Fibroblast of lung (primary cell): ENCODE results near the gene FCHO1. TPM values are rescaled to one million over a fixed set of nuclear protein-coding genes. Genes with fewer than 3 reads are reported as not detected.
A peak's percentile ranks its signal among the peaks of the same experiment; 100 is the strongest.

Experiments used
- DNase-seq, 2 donors: peaks; one replicate each; pipeline versions ENCODE4 v3.0.0 to v3.0.0-alpha.2; 2010; ENCODE audit warnings: low read depth in 2 of 2
- H2AFZ ChIP-seq: 2 replicates; pipeline ENCODE4 v1.5.1; 2012; ENCODE audit warnings: low read length, control low read depth, inconsistent platforms
- H3K27ac ChIP-seq: 2 replicates; pipeline ENCODE4 v1.5.1; 2011; ENCODE audit warnings: low read length, control low read depth; ENCODE audit not compliant: insufficient read depth
- H3K27me3 ChIP-seq: 2 replicates; pipeline ENCODE4 v1.5.1; 2011; ENCODE audit warnings: mild to moderate bottlenecking, low read length; ENCODE audit not compliant: control insufficient read depth, insufficient read depth
- H3K36me3 ChIP-seq: 2 replicates; pipeline ENCODE4 v1.5.1; 2011; ENCODE audit warnings: low read length; ENCODE audit not compliant: control insufficient read depth, insufficient read depth
- H3K4me1 ChIP-seq: 2 replicates; pipeline ENCODE4 v1.5.1; 2011; ENCODE audit warnings: low read length; ENCODE audit not compliant: control insufficient read depth, insufficient read depth; ENCODE audit errors: extremely low read depth
- H3K4me2 ChIP-seq: 2 replicates; pipeline ENCODE4 v1.5.1; 2011; ENCODE audit warnings: low read length, control low read depth; ENCODE audit not compliant: insufficient read depth; ENCODE audit errors: extremely low read depth
- H3K4me3 ChIP-seq, 4 experiments: fragments of 200-600 bp in 1 of 4; sonication (generic) in 1 of 4; replicated peaks in 1 of 4; 2 replicates each; pipeline ENCODE4 v1.5.1; 2011 to 2016; ENCODE audit warnings: low read length in 4 of 4, low read depth in 3 of 4, mild to moderate bottlenecking in 3 of 4, control low read depth in 2 of 4, inconsistent platforms in 1 of 4, mixed read lengths in 1 of 4; ENCODE audit not compliant: insufficient read depth in 1 of 4; ENCODE audit errors: control extremely low read depth in 1 of 4
- H3K79me2 ChIP-seq: 2 replicates; pipeline ENCODE4 v1.5.1; 2012; ENCODE audit warnings: mild to moderate bottlenecking, low read length, inconsistent platforms; ENCODE audit not compliant: control insufficient read depth, insufficient read depth
- H3K9ac ChIP-seq: 2 replicates; pipeline ENCODE4 v1.5.1; 2011; ENCODE audit warnings: mild to moderate bottlenecking, low read length, control low read depth; ENCODE audit not compliant: insufficient read depth
- H3K9me3 ChIP-seq: 2 replicates; pipeline ENCODE4 v1.5.1; 2012; ENCODE audit warnings: low read depth, low read length; ENCODE audit not compliant: control insufficient read depth, insufficient read depth
- H4K20me1 ChIP-seq: 2 replicates; pipeline ENCODE4 v1.5.1; 2011; ENCODE audit warnings: low read length; ENCODE audit not compliant: control insufficient read depth, insufficient read depth; ENCODE audit errors: extremely low read depth
- CTCF ChIP-seq, 2 donors: IDR thresholded peaks in 1 of 2; conservative IDR thresholded peaks in 1 of 2; 1 replicate in 1 of 2; 2 replicates in 1 of 2; pipeline ENCODE4 v1.5.1; 2011 to 2012; ENCODE audit warnings: low read length in 2 of 2, control low read depth in 1 of 2, inconsistent platforms in 1 of 2, low read depth in 1 of 2, mild to moderate bottlenecking in 1 of 2
- EZH2 ChIP-seq: IDR thresholded peaks from 2 replicates; pipeline ENCODE4 v1.5.1; 2012; ENCODE audit warnings: low read length, control low read depth, mild to moderate bottlenecking; ENCODE audit errors: missing control alignments
- polyA plus RNA-seq, 2 donors: library from polyadenylated mRNA; depleted of rRNA in 1 of 2; stranded (reverse) in 1 of 2; unstranded in 1 of 2; fragments of >200 nt; gene quantifications; 2 replicates each; pipeline ENCODE4 v1.2.1, GENCODE V29; 2011 to 2012; ENCODE audit warnings: missing spikeins in 1 of 2
- total RNA-seq: library from RNA; depleted of rRNA; stranded (reverse); fragments of >200 nt; gene quantifications from 2 replicates; pipeline ENCODE4 v1.2.1, GENCODE V29; 2014

Gene FCHO1
- total and polyA plus RNA-seq, 2 donors (not counting 1 experiment from before 2014, with no cell fraction given), result 0.07 to 0.33 TPM

GRCh38 chr19:17794412-17794730 lies 43.1 kb downstream of the FCHO1 start:
- no peak overlapping the region for H3K4me3 ChIP-seq

DNA sequence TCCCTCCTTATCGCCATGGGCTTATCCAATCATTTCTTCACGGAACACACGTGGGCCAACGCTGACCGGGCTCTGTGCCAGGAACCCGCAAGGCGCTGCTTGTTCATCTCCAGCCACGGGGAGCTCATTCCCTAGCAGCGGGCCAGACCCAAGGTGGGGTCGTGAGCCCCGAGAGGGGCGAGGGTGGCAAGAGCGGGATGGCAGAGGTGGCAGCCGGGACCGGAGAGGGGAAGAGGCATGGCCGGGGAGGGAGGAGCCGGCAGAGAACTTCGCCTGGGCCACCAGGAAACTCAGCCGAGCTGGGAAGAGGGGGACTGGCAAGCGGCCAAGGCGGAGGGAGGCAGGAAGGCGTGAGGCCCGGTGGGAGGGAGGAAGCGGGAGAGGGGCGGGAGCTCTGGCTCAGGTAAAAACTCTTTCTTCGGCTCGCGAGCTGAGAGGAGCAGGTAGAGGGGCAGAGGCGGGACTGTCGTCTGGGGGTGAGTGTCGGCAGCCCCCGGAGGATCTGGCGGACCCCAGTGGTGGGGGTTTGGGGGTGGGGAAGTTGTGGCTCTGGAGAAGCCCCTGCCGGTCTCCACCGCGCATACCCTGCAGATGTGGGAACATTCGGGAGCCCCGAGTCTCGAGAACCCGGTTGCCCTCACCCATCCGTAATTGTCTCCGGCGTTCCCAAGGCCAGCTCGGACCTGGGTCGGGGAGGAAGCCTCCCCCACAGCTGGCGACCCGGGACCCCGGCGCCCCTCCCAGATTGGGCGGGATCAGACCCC lies 43.6 kb downstream of the FCHO1 start, which contains the start of gene B3GNT3:
B3GNT3 (plus strand) TSS at position 408 of the 764 bp plus-strand sequence. CDS start 12,670 bp downstream, outside the sequence.
- H3K9ac ChIP-seq, result no peak within 1 kb of the TSS
- peaks cover 20% of the 10 kb centered on the region for H3K27me3 ChIP-seq
- DNase-seq, result no peak
- no peak within 1 kb of the TSS for H3K27ac ChIP-seq
- no peak within 1 kb of the TSS for H3K4me2 ChIP-seq
- no peaks in the 10 kb centered on the region for H4K20me1 ChIP-seq
- H3K4me1 ChIP-seq, result no peaks in the 10 kb centered on the region
- H3K4me3 ChIP-seq, result no peak within 1 kb of the TSS
- TF ChIP-seq EZH2, result peak; percentile 23
- no peak for TF ChIP-seq CTCF (conservative IDR thresholded peaks at IDR 0.05 in 1 of 2, IDR thresholded peaks at IDR 0.05 in 1 of 2; ENCODE audit: low read depth in 1 of 2, low read length in 2 of 2)
- H3K9me3 ChIP-seq, result no peaks in the 10 kb centered on the region
- H3K79me2 ChIP-seq, result no peaks in the 10 kb centered on the region
- no peak within 1 kb of the TSS for H2AFZ ChIP-seq
- H3K36me3 ChIP-seq, result no peaks in the 10 kb centered on the region

More at GRCh38 chr19:17794412-17794730, 43.1 kb downstream of the FCHO1 start:
- H3K79me2 ChIP-seq, result no peaks in the 10 kb centered on the region
- H3K36me3 ChIP-seq, result no peaks in the 10 kb centered on the region
- no peak overlapping the region for H3K9ac ChIP-seq
- no peak overlapping the region for H3K4me2 ChIP-seq
- peaks cover 20% of the 10 kb centered on the region for H3K27me3 ChIP-seq
- no peaks in the 10 kb centered on the region for H3K4me1 ChIP-seq
- H2AFZ ChIP-seq, result no peak overlapping the region
- DNase-seq, result no peak
- no peaks in the 10 kb centered on the region for H4K20me1 ChIP-seq
- TF ChIP-seq EZH2, result no peak
- TF ChIP-seq CTCF (conservative IDR thresholded peaks at IDR 0.05 in 1 of 2, IDR thresholded peaks at IDR 0.05 in 1 of 2; ENCODE audit: low read depth in 1 of 2, low read length in 2 of 2), result no peak
- H3K9me3 ChIP-seq, result no peaks in the 10 kb centered on the region
- H3K27ac ChIP-seq, result no peak overlapping the region

- no peaks in the 10 kb centered on the region for H3K79me2 ChIP-seq
- no peak overlapping the region for H3K4me2 ChIP-seq
- H3K27ac ChIP-seq, result no peak overlapping the region
- no peak overlapping the region for H2AFZ ChIP-seq
- H3K4me1 ChIP-seq, result no peaks in the 10 kb centered on the region
- H3K4me3 ChIP-seq, result no peak overlapping the region
- peaks cover 20% of the 10 kb centered on the region for H3K27me3 ChIP-seq
- H3K9me3 ChIP-seq, result no peaks in the 10 kb centered on the region
- no peaks in the 10 kb centered on the region for H3K36me3 ChIP-seq
- no peak for DNase-seq
- no peak overlapping the region for H3K9ac ChIP-seq
- no peaks in the 10 kb centered on the region for H4K20me1 ChIP-seq
- TF ChIP-seq EZH2, result no peak
These were observed 44.2 kb downstream of the FCHO1 start for GRCh38 chr19:17795495-17795856.
